Body of pancreas (tissue), 4 donors: Measurements from ENCODE around the gene CAMK1G. TPM values are rescaled to one million over a fixed set of nuclear protein-coding genes. Genes with fewer than 3 reads are reported as not detected.

Experiments
- ATAC-seq: fragments of 150-250 bp; one replicate; pipeline ENCODE4 v1.9.1; 2016
- DNase-seq, 4 donors: peaks; one replicate each; pipeline ENCODE4 v3.0.0-alpha.2; 2019
- H3K27ac ChIP-seq, 4 donors: fragments of 200-600 bp; sonication (generic); 1 replicate in 3 of 4; 2 replicates in 1 of 4; pipeline versions ENCODE4 v1.5.1 to v1.6.1; 2016 to 2019; ENCODE audit warnings: mild to moderate bottlenecking in 1 of 4, mixed read lengths in 1 of 4, moderate library complexity in 1 of 4
- H3K27me3 ChIP-seq, 2 donors: fragments of 200-600 bp; sonication (generic); one replicate each; pipeline ENCODE4 v1.6.0; 2016; ENCODE audit warnings: mild to moderate bottlenecking in 1 of 2
- H3K36me3 ChIP-seq, 2 donors: fragments of 200-600 bp; sonication (generic); replicated peaks in 1 of 2; 2 replicates each; pipeline ENCODE4 v1.5.1; 2016; ENCODE audit warnings: low read depth in 2 of 2; ENCODE audit not compliant: insufficient read depth in 1 of 2
- H3K4me1 ChIP-seq: fragments of 200-600 bp; sonication (generic); one replicate; pipeline ENCODE4 v1.6.0; 2016
- H3K4me3 ChIP-seq, 2 donors: fragments of 200-600 bp; sonication (generic); 1 replicate in 1 of 2; 2 replicates in 1 of 2; pipeline ENCODE4 v1.5.1; 2016 to 2019
- H3K9me3 ChIP-seq, 3 donors: fragments of 200-600 bp; sonication (generic); 1 replicate in 2 of 3; 2 replicates in 1 of 3; pipeline ENCODE4 v1.5.1; 2016
- POLR2A ChIP-seq, 3 donors: fragments of 450-650 bp; IDR thresholded peaks; one replicate each; pipeline ENCODE4 v1.6.1; 2016; ENCODE audit warnings: antibody characterized with exemption in 3 of 3, mild to moderate bottlenecking in 2 of 3
- WGBS, 2 donors: methylation state at CpG; one replicate each; pipeline ENCODE4 v1.1.5; 2017; 5-methylcytosine and 5-hydroxymethylcytosine counted together
- intact Hi-C: fragments of 100-400 bp; cut with DNase I; formaldehyde crosslinking; loops from one replicate; pipeline ENCODE4 v1.15.1; 2023
- total RNA-seq, 2 donors: library from RNA; depleted of rRNA; stranded (reverse); fragments of >200 nt; gene quantifications; one replicate each; pipeline ENCODE4 v1.1.0, GENCODE V29; 2016
- TF ChIP-seq, protein P1 (sequence below), 7 experiments: fragments of 450-650 bp in 4 of 7; fragments of 200-600 bp in 3 of 7; sonication (generic) in 3 of 7; IDR thresholded peaks; one replicate each; pipeline ENCODE4 v1.5.1; 2016 to 2019; ENCODE audit warnings: antibody characterized with exemption in 7 of 7

Gene CAMK1G
- total RNA-seq, 2 donors from 2014 or later: 0.33 TPM; not detected in 1

DNA sequence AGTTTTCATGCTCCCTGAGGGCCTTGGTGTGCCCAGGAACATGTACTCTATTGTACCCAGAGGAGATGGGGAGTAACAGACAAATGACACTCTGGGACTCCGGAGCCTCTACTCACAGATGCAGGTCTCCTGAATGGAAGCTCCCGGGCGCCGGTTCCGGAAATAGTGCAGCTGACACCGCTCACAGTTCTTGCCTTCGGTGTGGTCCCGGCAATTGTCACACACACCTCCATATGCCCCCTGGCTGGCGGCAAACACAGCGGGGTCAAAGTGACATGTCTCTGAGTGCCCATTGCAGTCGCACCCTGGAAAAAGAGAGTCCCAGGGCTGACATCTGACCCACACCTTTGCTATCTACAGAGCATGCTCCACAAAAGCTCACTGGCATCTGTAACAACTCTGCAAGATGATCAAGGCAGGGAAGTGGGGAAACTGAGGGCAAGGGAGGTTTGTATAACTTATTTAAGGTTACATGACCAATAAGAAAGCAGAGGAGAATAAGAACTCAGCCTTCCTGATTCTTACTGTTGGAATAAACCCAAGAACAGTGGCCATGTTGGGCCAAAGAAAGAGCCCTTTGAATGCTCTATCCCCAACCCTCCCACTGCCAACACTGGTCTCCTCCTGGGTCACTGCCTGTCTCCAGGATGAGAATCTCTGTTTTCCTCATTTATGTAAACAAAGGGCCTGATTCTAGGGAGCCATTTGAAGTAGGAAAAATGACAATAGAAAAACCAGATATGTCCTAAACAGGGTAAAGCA lies 46.3 kb downstream of the CAMK1G start:
- Histone ChIP-seq H3K27me3 (no peaks in the 10 kb centered on the region), H3K27ac (no peak overlapping the region), H3K36me3 (no peaks in the 10 kb centered on the region), H3K9me3 (no peaks in the 10 kb centered on the region), H3K4me3 (no peak overlapping the region), H3K4me1 (no peaks in the 10 kb centered on the region)
- intact Hi-C loops: no loop called here
- TF ChIP-seq POLR2A (IDR thresholded peaks at IDR 0.05): no peak
- TF ChIP-seq, protein P1, sequence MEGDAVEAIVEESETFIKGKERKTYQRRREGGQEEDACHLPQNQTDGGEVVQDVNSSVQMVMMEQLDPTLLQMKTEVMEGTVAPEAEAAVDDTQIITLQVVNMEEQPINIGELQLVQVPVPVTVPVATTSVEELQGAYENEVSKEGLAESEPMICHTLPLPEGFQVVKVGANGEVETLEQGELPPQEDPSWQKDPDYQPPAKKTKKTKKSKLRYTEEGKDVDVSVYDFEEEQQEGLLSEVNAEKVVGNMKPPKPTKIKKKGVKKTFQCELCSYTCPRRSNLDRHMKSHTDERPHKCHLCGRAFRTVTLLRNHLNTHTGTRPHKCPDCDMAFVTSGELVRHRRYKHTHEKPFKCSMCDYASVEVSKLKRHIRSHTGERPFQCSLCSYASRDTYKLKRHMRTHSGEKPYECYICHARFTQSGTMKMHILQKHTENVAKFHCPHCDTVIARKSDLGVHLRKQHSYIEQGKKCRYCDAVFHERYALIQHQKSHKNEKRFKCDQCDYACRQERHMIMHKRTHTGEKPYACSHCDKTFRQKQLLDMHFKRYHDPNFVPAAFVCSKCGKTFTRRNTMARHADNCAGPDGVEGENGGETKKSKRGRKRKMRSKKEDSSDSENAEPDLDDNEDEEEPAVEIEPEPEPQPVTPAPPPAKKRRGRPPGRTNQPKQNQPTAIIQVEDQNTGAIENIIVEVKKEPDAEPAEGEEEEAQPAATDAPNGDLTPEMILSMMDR (IDR thresholded peaks at IDR 0.05): no peak
- no peak for ATAC-seq
- no peak for DNase-seq
- 96 to 98% methylated on average over 8 to 11 of the region's 11 CpGs for WGBS, 2 donors

DNA sequence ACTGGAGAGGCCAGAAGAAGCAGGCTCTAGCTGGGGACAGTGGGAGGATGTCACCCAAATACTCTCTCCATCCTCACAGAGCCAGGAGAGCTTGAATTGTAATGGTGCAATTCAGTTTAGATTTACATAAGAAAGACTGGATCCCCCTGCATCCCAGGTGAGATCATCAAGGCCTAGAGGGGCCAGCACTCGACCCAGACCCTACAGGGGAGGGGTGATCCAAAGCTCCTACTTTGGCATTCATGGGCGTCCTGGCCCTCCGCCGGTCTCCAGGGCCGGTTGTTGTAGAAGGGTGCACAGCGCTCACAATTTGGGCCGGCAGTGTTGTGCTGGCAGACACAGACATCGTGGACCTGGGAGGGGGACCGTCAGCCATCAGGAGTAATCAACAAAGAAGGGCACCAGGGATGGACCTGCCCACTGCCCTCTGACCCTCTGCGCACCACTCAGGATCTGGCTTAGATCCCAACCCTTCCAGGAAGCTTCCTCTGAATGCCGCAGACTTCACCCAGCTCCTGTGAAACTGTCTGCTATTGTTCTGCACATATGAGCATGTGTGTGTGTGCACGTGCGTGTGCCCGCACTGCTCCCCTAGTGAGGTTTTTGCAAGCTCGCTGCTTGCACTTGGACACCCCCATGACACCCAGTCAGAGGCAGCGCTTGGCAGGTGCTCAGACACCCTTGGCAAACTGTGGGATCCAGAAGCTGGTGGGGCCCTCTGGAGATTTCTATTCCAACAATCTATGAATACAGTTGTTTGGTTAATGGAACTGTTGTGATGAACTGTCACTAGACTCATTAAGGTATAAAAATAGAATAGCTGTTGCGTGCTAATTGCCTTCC lies 47.1 kb downstream of the CAMK1G start:
- Histone ChIP-seq H3K9me3 (no peaks in the 10 kb centered on the region), H3K27ac (no peak overlapping the region), H3K4me1 (no peaks in the 10 kb centered on the region), H3K4me3 (no peak overlapping the region), H3K27me3 (no peaks in the 10 kb centered on the region), H3K36me3 (no peaks in the 10 kb centered on the region)
- TF ChIP-seq, protein P1 (IDR thresholded peaks at IDR 0.05): no peak
- TF ChIP-seq POLR2A (IDR thresholded peaks at IDR 0.05): no peak
- WGBS, 2 donors: 74 to 80% methylated on average over 11 to 17 of the region's 17 CpGs
- DNase-seq (no peak), ATAC-seq (no peak)
- intact Hi-C loops: no loop called here

DNA sequence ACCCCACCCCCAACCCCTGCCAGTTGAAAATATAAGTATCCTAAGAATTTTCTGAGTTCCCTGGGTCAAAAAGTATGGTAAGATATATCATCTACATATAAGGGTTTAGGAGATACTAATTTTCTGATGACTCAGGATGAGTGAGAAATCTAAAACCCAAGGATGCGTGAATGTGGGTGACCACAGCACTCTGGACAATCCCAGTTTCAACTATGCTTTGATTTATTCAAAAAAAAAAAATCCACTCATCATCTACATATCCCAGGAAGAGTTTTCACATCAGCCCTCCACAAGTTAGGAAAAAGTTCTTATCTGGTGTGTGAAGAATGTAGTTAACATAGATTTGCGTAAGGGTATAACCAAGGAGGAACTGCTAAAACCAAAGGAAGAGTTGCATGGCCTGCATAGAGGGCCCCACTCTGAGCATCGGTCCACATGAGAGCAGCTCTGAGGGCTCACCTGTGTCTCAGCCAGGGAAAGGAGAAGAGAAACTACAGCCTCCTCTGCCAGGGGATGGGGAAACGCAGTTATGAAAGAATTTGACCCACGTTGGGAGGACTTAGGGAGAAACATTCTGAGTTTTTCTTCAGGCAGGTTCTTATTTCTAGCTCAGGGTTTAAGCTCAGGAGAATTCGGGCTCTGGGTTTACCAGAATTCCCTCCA lies 50.0 kb downstream of the CAMK1G start:
- Histone ChIP-seq H3K27ac (no peak overlapping the region), H3K36me3 (no peaks in the 10 kb centered on the region), H3K27me3 (no peaks in the 10 kb centered on the region), H3K4me1 (no peaks in the 10 kb centered on the region), H3K4me3 (no peak overlapping the region), H3K9me3 (no peaks in the 10 kb centered on the region)
- intact Hi-C loops: no loop called here
- TF ChIP-seq POLR2A (IDR thresholded peaks at IDR 0.05): no peak
- TF ChIP-seq, protein P1 (IDR thresholded peaks at IDR 0.05): no peak
- ATAC-seq: no peak
- 85 to 87% methylated on average over 6 of the region's 6 CpGs for WGBS, 2 donors
- DNase-seq: no peak

DNA sequence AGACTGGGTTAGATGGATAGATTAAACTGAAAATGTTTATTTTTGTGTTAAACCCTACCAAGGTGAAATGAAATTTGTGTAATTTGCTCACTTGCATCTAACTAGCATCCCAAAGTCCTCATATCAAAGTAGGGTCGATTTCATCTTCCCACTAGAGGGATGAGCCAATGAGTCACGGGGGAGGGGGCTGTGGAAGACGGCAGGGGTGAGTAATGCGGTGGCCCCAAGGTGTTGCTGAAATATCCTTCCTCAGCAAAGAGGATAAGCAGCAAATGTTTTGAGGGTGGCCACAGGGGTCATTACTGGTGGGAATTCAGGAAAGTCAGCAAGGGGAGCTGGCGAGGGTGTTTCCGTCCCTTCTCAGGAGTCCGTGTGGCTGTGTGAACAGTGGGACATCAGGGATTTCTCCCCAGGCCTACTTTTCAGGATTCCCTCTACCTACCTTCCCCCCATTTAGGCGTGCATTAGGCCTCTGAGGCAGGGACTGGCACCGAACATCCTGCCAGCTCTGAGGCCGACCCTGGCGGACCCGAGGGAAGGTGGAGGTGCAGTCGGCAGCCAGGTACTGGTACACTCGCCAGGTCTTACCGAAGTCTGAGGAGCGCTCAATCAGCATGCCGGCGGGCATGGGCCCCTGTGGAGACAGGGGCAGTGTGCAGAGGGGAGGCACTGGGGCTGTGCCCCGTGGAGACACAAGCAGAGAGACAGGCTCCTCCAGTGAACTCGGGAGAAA lies 50.7 kb downstream of the CAMK1G start:
- no peak overlapping the region for H3K4me3 ChIP-seq
- DNase-seq (no peak), ATAC-seq (no peak)
- H3K27ac ChIP-seq: no peak overlapping the region
- H3K27me3 ChIP-seq: no peaks in the 10 kb centered on the region
- TF ChIP-seq, protein P1 (IDR thresholded peaks at IDR 0.05): no peak
- no peak for TF ChIP-seq POLR2A (IDR thresholded peaks at IDR 0.05)
- no peaks in the 10 kb centered on the region for H3K36me3 ChIP-seq
- no peaks in the 10 kb centered on the region for H3K4me1 ChIP-seq
- intact Hi-C loops: no loop called here
- H3K9me3 ChIP-seq: no peaks in the 10 kb centered on the region
- WGBS, 2 donors: 85 to 88% methylated on average over 9 to 15 of the region's 20 CpGs
